H1 (cell line): ENCODE data around the gene MRPL34. TPM values are rescaled to one million over a fixed set of nuclear protein-coding genes. Genes with fewer than 3 reads are reported as not detected.

Source experiments
- CTCF ChIA-PET: fragments of 300-600 bp; sonication (Branson Sonifier 250); formaldehyde crosslinking; loops from one replicate; lab custom pipeline; 2021; ENCODE audit not compliant: partially characterized antibody; lab: Charles Lee
- POLR2A ChIA-PET: fragments of 300-600 bp; sonication (Branson Sonifier 250); formaldehyde crosslinking; loops from one replicate; lab custom pipeline; 2021; ENCODE audit warnings: inconsistent platforms; ENCODE audit not compliant: partially characterized antibody; lab: Charles Lee
- DNase-seq, 2 experiments: peaks; one replicate each; pipeline versions ENCODE4 v3.0.0 to v3.0.0-alpha.2; 2010 to 2022; ENCODE audit warnings: low spot score in 2 of 2, low read depth in 1 of 2, mixed read lengths in 1 of 2
- FAIRE-seq: peaks from 2 replicates; lab custom pipeline; 2011; peaks lifted over from hg19 to GRCh38; lab: Jason Lieb, UNC
- H2AFZ ChIP-seq: 2 replicates; pipeline ENCODE4 v1.8.1; 2012; ENCODE audit warnings: low read length, inconsistent platforms
- H2AK5ac ChIP-seq: 2 replicates; pipeline ENCODE4 v1.6.1; 2013; ENCODE audit warnings: low read depth, low read length
- H2BK120ac ChIP-seq: replicated peaks from 2 replicates; pipeline ENCODE3; 2013; ENCODE audit warnings: low read depth, low read length, inconsistent platforms
- H2BK12ac ChIP-seq: 2 replicates; pipeline ENCODE4 v1.6.1; 2013; ENCODE audit warnings: low read depth, low read length
- H2BK15ac ChIP-seq: 2 replicates; pipeline ENCODE4 v1.6.1; 2013; ENCODE audit warnings: low read length
- H2BK20ac ChIP-seq: 2 replicates; pipeline ENCODE4 v1.6.1; 2013; ENCODE audit warnings: low read length
- H2BK5ac ChIP-seq: 2 replicates; pipeline ENCODE4 v1.6.1; 2013; ENCODE audit warnings: low read depth, low read length
- H3K14ac ChIP-seq: 2 replicates; pipeline ENCODE4 v1.6.1; 2013; ENCODE audit warnings: inconsistent platforms; ENCODE audit not compliant: insufficient read length
- H3K18ac ChIP-seq: 2 replicates; pipeline ENCODE4 v1.6.1; 2013; ENCODE audit warnings: low read length; ENCODE audit errors: extremely low read depth
- H3K23ac ChIP-seq: 2 replicates; pipeline ENCODE4 v1.6.1; 2013; ENCODE audit warnings: inconsistent platforms; ENCODE audit not compliant: insufficient read length
- H3K23me2 ChIP-seq: 2 replicates; pipeline ENCODE4 v1.6.1; 2013; ENCODE audit warnings: low read depth, low read length
- H3K27ac ChIP-seq: 2 replicates; pipeline ENCODE4 v1.6.1; 2011; ENCODE audit warnings: low read depth, low read length, inconsistent platforms
- H3K27me3 ChIP-seq, 4 experiments: replicated peaks in 1 of 4; 1 replicate in 1 of 4; 2 replicates in 3 of 4; pipeline versions ENCODE4 v1.6.1 to v1.8.1; 2011 to 2013; ENCODE audit warnings: low read length in 3 of 4, mild to moderate bottlenecking in 3 of 4, inconsistent platforms in 2 of 4, mixed read lengths in 2 of 4, moderate library complexity in 1 of 4; ENCODE audit not compliant: control insufficient read depth in 3 of 4, insufficient read depth in 3 of 4; ENCODE audit errors: extremely low read depth in 1 of 4
- H3K36me3 ChIP-seq, 4 experiments: 2 replicates each; pipeline versions ENCODE4 v1.6.1 to v1.8.1; 2011 to 2013; ENCODE audit warnings: mild to moderate bottlenecking in 4 of 4, low read length in 3 of 4, moderate library complexity in 2 of 4, control low read depth in 1 of 4, inconsistent platforms in 1 of 4; ENCODE audit not compliant: insufficient read depth in 4 of 4, control insufficient read depth in 2 of 4
- H3K4ac ChIP-seq: replicated peaks from 2 replicates; pipeline ENCODE3; 2013; ENCODE audit warnings: low read length, low read depth, mixed read lengths, inconsistent platforms; ENCODE audit not compliant: insufficient read length
- H3K4me1 ChIP-seq, 4 experiments: replicated peaks in 1 of 4; 1 replicate in 1 of 4; 2 replicates in 3 of 4; pipeline versions ENCODE4 v1.6.1 to v1.8.1; 2011 to 2013; ENCODE audit warnings: low read length in 3 of 4, inconsistent platforms in 2 of 4, mixed read lengths in 1 of 4; ENCODE audit not compliant: insufficient read depth in 4 of 4, control insufficient read depth in 3 of 4
- H3K4me2 ChIP-seq, 2 experiments: 2 replicates each; pipeline versions ENCODE4 v1.6.1 to v1.8.1; 2011 to 2013; ENCODE audit warnings: low read depth in 2 of 2, low read length in 2 of 2, control low read depth in 1 of 2, inconsistent platforms in 1 of 2, mild to moderate bottlenecking in 1 of 2; ENCODE audit not compliant: insufficient read depth in 1 of 2
- H3K4me3 ChIP-seq, 4 experiments: fragments of 200-600, 300-600 bp in 1 of 4; sonication (generic), shearing (Covaris generic), sonication (Bioruptor Twin) in 1 of 4; 2 replicates each; pipeline versions ENCODE4 v1.5.1 to v1.8.1; 2011 to 2016; ENCODE audit warnings: low read length in 4 of 4, low read depth in 3 of 4, control low read depth in 2 of 4, inconsistent platforms in 2 of 4, mild to moderate bottlenecking in 2 of 4, mixed read lengths in 1 of 4, moderate library complexity in 1 of 4; ENCODE audit not compliant: insufficient read depth in 2 of 4; ENCODE audit errors: extremely low read depth in 1 of 4
- H3K56ac ChIP-seq: replicated peaks from 2 replicates; pipeline ENCODE3; 2013; ENCODE audit warnings: low read depth, mild to moderate bottlenecking, mixed read lengths, low read length, inconsistent platforms; ENCODE audit not compliant: insufficient read length
- H3K79me1 ChIP-seq: 2 replicates; pipeline ENCODE4 v1.6.1; 2013; ENCODE audit warnings: low read depth, low read length, control low read depth
- H3K79me2 ChIP-seq, 2 experiments: 2 replicates each; pipeline versions ENCODE4 v1.6.1 to v1.8.1; 2012 to 2013; ENCODE audit warnings: low read length in 2 of 2, mild to moderate bottlenecking in 2 of 2, inconsistent platforms in 1 of 2; ENCODE audit not compliant: insufficient read depth in 2 of 2, control insufficient read depth in 1 of 2
- H3K9ac ChIP-seq, 4 experiments: replicated peaks in 1 of 4; 1 replicate in 1 of 4; 2 replicates in 3 of 4; pipeline versions ENCODE4 v1.6.1 to v1.8.1; 2011 to 2013; ENCODE audit warnings: low read depth in 3 of 4, low read length in 3 of 4, control low read depth in 2 of 4, mild to moderate bottlenecking in 2 of 4, moderate library complexity in 2 of 4, inconsistent platforms in 1 of 4; ENCODE audit errors: extremely low read depth in 1 of 4
- H3K9me3 ChIP-seq, 2 experiments: 2 replicates each; pipeline versions ENCODE4 v1.6.1 to v1.8.1; 2012 to 2013; ENCODE audit warnings: mild to moderate bottlenecking in 2 of 2, moderate library complexity in 2 of 2, control low read depth in 1 of 2, inconsistent platforms in 1 of 2, low read depth in 1 of 2, low read length in 1 of 2, mixed read lengths in 1 of 2; ENCODE audit not compliant: insufficient read depth in 2 of 2
- H4K20me1 ChIP-seq, 2 experiments: replicated peaks in 1 of 2; 2 replicates each; pipeline versions ENCODE3 to v1.8.1; 2011 to 2013; ENCODE audit warnings: inconsistent platforms in 2 of 2, low read length in 2 of 2, mild to moderate bottlenecking in 1 of 2; ENCODE audit not compliant: insufficient read depth in 2 of 2, control insufficient read depth in 1 of 2
- H4K5ac ChIP-seq: 2 replicates; pipeline ENCODE4 v1.6.1; 2013; ENCODE audit warnings: low read length, low read depth, mixed read lengths, inconsistent platforms; ENCODE audit not compliant: insufficient read length
- H4K8ac ChIP-seq: 2 replicates; pipeline ENCODE4 v1.8.0; 2013; ENCODE audit warnings: mild to moderate bottlenecking, moderate library complexity, low read length, inconsistent platforms; ENCODE audit not compliant: insufficient read depth; ENCODE audit errors: extremely low read depth
- H4K91ac ChIP-seq: replicated peaks from 2 replicates; pipeline ENCODE3; 2013; ENCODE audit warnings: low read length, mixed read lengths, inconsistent platforms; ENCODE audit not compliant: insufficient read length
- ATF3 ChIP-seq: IDR thresholded peaks from 2 replicates; pipeline ENCODE4 v1.6.1; 2011; ENCODE audit warnings: low read depth, mild to moderate bottlenecking, low read length; ENCODE audit not compliant: insufficient read depth
- BCL11A ChIP-seq, 2 experiments: IDR thresholded peaks; one replicate each; pipeline ENCODE4 v1.6.1; 2011; ENCODE audit warnings: low read depth in 2 of 2, low read length in 2 of 2, mild to moderate bottlenecking in 2 of 2
- BRCA1 ChIP-seq: IDR thresholded peaks from 2 replicates; pipeline ENCODE4 v1.6.1; 2012; ENCODE audit warnings: low read depth, low read length, improper control_type of control experiment
- CEBPB ChIP-seq: IDR thresholded peaks from 2 replicates; pipeline ENCODE4 v1.6.1; 2012; ENCODE audit warnings: low read depth, low read length
- E2F6 ChIP-seq: IDR thresholded peaks from 2 replicates; pipeline ENCODE4 v1.6.1; 2012; ENCODE audit warnings: inconsistent platforms
- EGR1 ChIP-seq: IDR thresholded peaks from 2 replicates; pipeline ENCODE4 v1.6.1; 2011; ENCODE audit warnings: low read depth, low read length, borderline replicate concordance
- HDAC2 ChIP-seq, 2 experiments: fragments of 300-600 bp in 1 of 2; sonication (generic) in 1 of 2; IDR thresholded peaks; 2 replicates each; pipeline ENCODE4 v1.6.1; 2011 to 2012; ENCODE audit warnings: low read depth in 2 of 2, low read length in 2 of 2, mild to moderate bottlenecking in 2 of 2, moderate library complexity in 2 of 2, borderline replicate concordance in 1 of 2, inconsistent platforms in 1 of 2
- POLR2AphosphoS5 ChIP-seq: IDR thresholded peaks from 2 replicates; pipeline ENCODE4 v1.6.1; 2011; ENCODE audit warnings: low read depth, low read length
- RAD21 ChIP-seq, 2 experiments: IDR thresholded peaks in 1 of 2; conservative IDR thresholded peaks in 1 of 2; 2 replicates each; pipeline ENCODE4 v1.6.1; 2011; ENCODE audit warnings: low read depth in 2 of 2, low read length in 2 of 2, improper control_type of control experiment in 1 of 2, inconsistent platforms in 1 of 2, mild to moderate bottlenecking in 1 of 2, moderate library complexity in 1 of 2
- TBP ChIP-seq: IDR thresholded peaks from 2 replicates; pipeline ENCODE4 v1.6.1; 2011; ENCODE audit warnings: low read depth, low read length, improper control_type of control experiment
- WGBS, 2 experiments: shearing (Covaris generic) in 1 of 2; methylation state at CpG; one replicate each; pipeline versions ENCODE4 v1.1.6 to v1.1.7; 2013 to 2015; ENCODE audit warnings: low lambda C conversion rate in 2 of 2, mixed read lengths in 2 of 2, inconsistent platforms in 1 of 2, low coverage in 1 of 2, missing lambda C conversion rate in 1 of 2; ENCODE audit not compliant: insufficient replicate concordance in 2 of 2, insufficient coverage in 1 of 2, insufficient read length in 1 of 2; ENCODE audit errors: extremely low coverage in 1 of 2, missing lambda C conversion rate in 1 of 2; 5-methylcytosine and 5-hydroxymethylcytosine counted together
- polyA plus RNA-seq, 7 experiments: library from polyadenylated mRNA; depleted of rRNA in 3 of 7; stranded (reverse) in 5 of 7; unstranded in 2 of 7; fragments of >200 nt in 5 of 7; fragments of 200-250 nt in 2 of 7; gene quantifications; 1 replicate in 5 of 7; 2 replicates in 1 of 7; 4 replicates in 1 of 7; pipeline versions ENCODE4 v1.2.1 to v1.2.3, GENCODE V29; 2011 to 2013; ENCODE audit warnings: missing spikeins in 2 of 7, mixed read lengths in 2 of 7
- total RNA-seq: library from RNA; stranded (reverse); fragmentation: NEBNext Ultra II Directional; extraction: Animal tissue kit (Norgen Biotek cat#: 25700); gene quantifications from 2 replicates; pipeline ENCODE4 v1.2.1, GENCODE V29; 2021

MRPL34 gene
- total and polyA plus RNA-seq, 2 of the 8 experiments (the other 6 are each of a cell fraction or from before 2014, with no cell fraction given), result 91.9 to 99.6 TPM

GRCh38 chr19:17341845-17342244, 36.2 kb downstream of the MRPL34 start:
- POLR2A ChIA-PET, result interaction anchor here (0.6 to 13.5 kb wide), 4 partner anchors 8 to 83 kb away, joined by 3 to 100 read pairs (median 4); no protein-coding TSS in a partner anchor
- Histone ChIP-seq H2BK20ac (no peak overlapping the region), H3K4me1 (peaks cover 0 to 25% (median 19%) of the 10 kb centered on the region in 4 experiments; a peak in 5 of 7 replicates), H3K79me1 (peaks cover 3% of the 10 kb centered on the region), H4K5ac (no peak overlapping the region), H2BK5ac (no peak overlapping the region), H3K4me2 (no peak overlapping the region), H3K56ac (no peak overlapping the region), H3K4ac (no peak overlapping the region), H3K23me2 (peaks cover 13% of the 10 kb centered on the region), H4K8ac (no peak overlapping the region), H2BK12ac (no peak overlapping the region), H2AFZ (no peak overlapping the region), H3K79me2 (no peaks in the 10 kb centered on the region), H3K27me3 (no peaks in the 10 kb centered on the region), H3K36me3 (peaks cover 0 to 3% (median 0%) of the 10 kb centered on the region in 4 experiments; a peak in 1 of 8 replicates), H3K4me3 (no peak overlapping the region), H2AK5ac (no peak overlapping the region), H3K9ac (no peak overlapping the region), H4K20me1 (peaks cover 0 to 2% of the 10 kb centered on the region in 2 experiments), H3K27ac (no peak overlapping the region), H2BK120ac (no peak overlapping the region), H3K9me3 (no peaks in the 10 kb centered on the region), H2BK15ac (no peak overlapping the region), H3K23ac (no peak overlapping the region), H3K18ac (no peak overlapping the region), H4K91ac (no peak overlapping the region), H3K14ac (no peak overlapping the region)
- no peak for DNase-seq
- CTCF ChIA-PET, result interaction anchor here (0.7 to 13.5 kb wide), 5 partner anchors 9 to 189 kb away, joined by 3 to 153 read pairs (median 5); partner anchors contain the start of gene CCDC194
- 87% methylated on average over 7 of the region's 7 CpGs; no CpG with 5 or more reads in 1 of the 2 experiments for WGBS, 2 experiments
- no peak for FAIRE-seq
- TF ChIP-seq BRCA1 (no peak), RAD21 (IDR thresholded peaks at IDR 0.05 in 1 of 2, conservative IDR thresholded peaks at IDR 0.05 in 1 of 2; ENCODE audit: low read depth in 2 of 2, low read length in 2 of 2) (no peak), CEBPB (no peak), E2F6 (no peak), ATF3 (no peak), POLR2AphosphoS5 (no peak), HDAC2 (IDR thresholded peaks at IDR 0.05; ENCODE audit: borderline replicate concordance in 1 of 2, low read depth in 2 of 2, low read length in 2 of 2) (no peak), BCL11A (IDR thresholded peaks at IDR 0.05; ENCODE audit: low read depth in 2 of 2, low read length in 2 of 2) (no peak), EGR1 (no peak), TBP (no peak)
